ENCODE data around the gene NR4A3. TPM values are rescaled to one million over a fixed set of nuclear protein-coding genes. Genes with fewer than 3 reads are reported as not detected.

NR4A3 gene
- total RNA-seq, 4 donors from 2014 or later: 1.8 to 34.0 (median 3.8) TPM

DNA sequence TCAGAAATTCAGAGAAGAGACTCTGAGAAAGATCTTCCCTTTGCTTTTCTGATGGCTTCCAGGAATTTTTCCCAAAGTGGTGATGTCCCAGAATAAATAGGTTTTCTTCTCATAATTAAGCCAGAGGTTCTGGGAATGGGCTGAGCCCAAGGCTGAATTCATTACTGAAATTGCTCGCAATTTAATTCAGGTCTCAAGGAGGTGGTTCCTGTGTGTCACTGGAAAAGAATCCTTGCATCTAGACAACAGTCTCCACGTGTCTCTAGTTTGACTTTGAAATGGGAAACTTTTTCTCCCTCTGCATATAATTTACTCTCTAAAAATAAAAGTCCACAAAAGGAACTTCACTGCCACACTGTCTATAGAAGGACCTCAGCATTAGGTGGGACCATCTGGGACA, 57.0 kb downstream of the NR4A3 start:
- in situ Hi-C loops (cut with MboI; ENCODE audit: low sequenced_read_pairs in 4 of 4): no loop called here
- Histone ChIP-seq H3K4me1 (no peaks in the 10 kb centered on the region), H3K36me3 (no peaks in the 10 kb centered on the region), H3K9me3 (no peaks in the 10 kb centered on the region), H3K4me3 (no peak overlapping the region), H3K27ac (no peak overlapping the region), H3K27me3 (no peaks in the 10 kb centered on the region)
- intact Hi-C loops (cut with DNase I; ENCODE audit: low total_unique reads): no loop called here
- ATAC-seq: no peak
- TF ChIP-seq, protein P1, sequence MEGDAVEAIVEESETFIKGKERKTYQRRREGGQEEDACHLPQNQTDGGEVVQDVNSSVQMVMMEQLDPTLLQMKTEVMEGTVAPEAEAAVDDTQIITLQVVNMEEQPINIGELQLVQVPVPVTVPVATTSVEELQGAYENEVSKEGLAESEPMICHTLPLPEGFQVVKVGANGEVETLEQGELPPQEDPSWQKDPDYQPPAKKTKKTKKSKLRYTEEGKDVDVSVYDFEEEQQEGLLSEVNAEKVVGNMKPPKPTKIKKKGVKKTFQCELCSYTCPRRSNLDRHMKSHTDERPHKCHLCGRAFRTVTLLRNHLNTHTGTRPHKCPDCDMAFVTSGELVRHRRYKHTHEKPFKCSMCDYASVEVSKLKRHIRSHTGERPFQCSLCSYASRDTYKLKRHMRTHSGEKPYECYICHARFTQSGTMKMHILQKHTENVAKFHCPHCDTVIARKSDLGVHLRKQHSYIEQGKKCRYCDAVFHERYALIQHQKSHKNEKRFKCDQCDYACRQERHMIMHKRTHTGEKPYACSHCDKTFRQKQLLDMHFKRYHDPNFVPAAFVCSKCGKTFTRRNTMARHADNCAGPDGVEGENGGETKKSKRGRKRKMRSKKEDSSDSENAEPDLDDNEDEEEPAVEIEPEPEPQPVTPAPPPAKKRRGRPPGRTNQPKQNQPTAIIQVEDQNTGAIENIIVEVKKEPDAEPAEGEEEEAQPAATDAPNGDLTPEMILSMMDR (IDR thresholded peaks at IDR 0.05 in 4 of 5, conservative IDR thresholded peaks at IDR 0.05 in 1 of 5): no peak
- TF ChIP-seq POLR2A (IDR thresholded peaks at IDR 0.05): no peak
- DNase-seq: no peak

DNA sequence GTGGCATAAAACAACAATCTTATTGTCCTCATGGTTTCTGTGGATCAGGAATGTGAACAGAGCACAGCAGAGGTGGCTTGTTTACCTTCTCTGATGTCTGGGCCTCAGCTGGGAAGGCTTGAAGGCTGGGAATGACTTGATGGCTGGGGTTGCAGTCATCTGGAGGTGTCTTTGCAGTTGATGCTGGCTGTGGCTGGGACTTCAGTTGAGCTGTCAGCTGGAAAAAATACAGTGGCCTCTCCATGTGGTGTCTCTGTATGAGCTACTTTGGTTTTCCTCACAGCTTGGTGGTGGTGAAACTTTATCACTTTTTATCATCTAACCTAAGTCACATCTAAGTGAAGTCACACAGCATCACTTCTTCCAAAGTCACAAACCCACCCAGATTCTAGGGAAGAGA, 60.1 kb downstream of the NR4A3 start:
- intact Hi-C loops (cut with DNase I; ENCODE audit: low total_unique reads) (no loop called here), in situ Hi-C loops (cut with MboI; ENCODE audit: low sequenced_read_pairs in 4 of 4) (no loop called here)

DNA sequence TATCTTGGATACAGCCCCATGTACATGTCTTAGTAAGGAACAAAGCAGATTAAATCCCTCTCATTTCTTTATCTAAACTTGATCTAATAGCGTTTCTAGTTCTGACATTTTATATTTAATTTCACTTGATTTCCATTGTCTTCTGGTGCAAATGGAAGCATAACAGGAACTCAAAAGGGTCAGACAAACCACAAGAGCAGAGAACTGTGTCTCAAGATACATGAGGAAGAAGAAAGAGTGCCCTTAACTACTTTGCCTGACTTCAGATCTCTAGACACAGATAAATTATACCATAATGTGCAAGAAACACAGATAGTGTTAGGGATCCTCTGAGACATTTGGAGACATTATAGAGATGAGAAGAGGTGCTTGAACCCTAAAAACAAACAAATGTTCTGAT, 64.1 kb downstream of the NR4A3 start:
- H3K4me1 ChIP-seq: no peaks in the 10 kb centered on the region
- intact Hi-C loops (cut with DNase I; ENCODE audit: low total_unique reads) (no loop called here), in situ Hi-C loops (cut with MboI; ENCODE audit: low sequenced_read_pairs in 4 of 4) (no loop called here)
- TF ChIP-seq, protein P1 (IDR thresholded peaks at IDR 0.05 in 4 of 5, conservative IDR thresholded peaks at IDR 0.05 in 1 of 5): no peak
- TF ChIP-seq POLR2A (IDR thresholded peaks at IDR 0.05): no peak
- no peaks in the 10 kb centered on the region for H3K27me3 ChIP-seq
- no peaks in the 10 kb centered on the region for H3K9me3 ChIP-seq
- H3K27ac ChIP-seq: no peak overlapping the region
- DNase-seq: no peak
- no peak for ATAC-seq
- H3K36me3 ChIP-seq: no peaks in the 10 kb centered on the region
- no peak overlapping the region for H3K4me3 ChIP-seq

More for the DNA sequence above, 60.1 kb downstream of the NR4A3 start:
- no peak overlapping the region for H3K4me3 ChIP-seq
- no peaks in the 10 kb centered on the region for H3K36me3 ChIP-seq
- no peak for DNase-seq
- no peaks in the 10 kb centered on the region for H3K9me3 ChIP-seq
- no peaks in the 10 kb centered on the region for H3K4me1 ChIP-seq
- TF ChIP-seq, protein P1 (IDR thresholded peaks at IDR 0.05 in 4 of 5, conservative IDR thresholded peaks at IDR 0.05 in 1 of 5): no peak
- no peak for TF ChIP-seq POLR2A (IDR thresholded peaks at IDR 0.05)
- no peak overlapping the region for H3K27ac ChIP-seq
- ATAC-seq: no peak
- no peaks in the 10 kb centered on the region for H3K27me3 ChIP-seq

DNA sequence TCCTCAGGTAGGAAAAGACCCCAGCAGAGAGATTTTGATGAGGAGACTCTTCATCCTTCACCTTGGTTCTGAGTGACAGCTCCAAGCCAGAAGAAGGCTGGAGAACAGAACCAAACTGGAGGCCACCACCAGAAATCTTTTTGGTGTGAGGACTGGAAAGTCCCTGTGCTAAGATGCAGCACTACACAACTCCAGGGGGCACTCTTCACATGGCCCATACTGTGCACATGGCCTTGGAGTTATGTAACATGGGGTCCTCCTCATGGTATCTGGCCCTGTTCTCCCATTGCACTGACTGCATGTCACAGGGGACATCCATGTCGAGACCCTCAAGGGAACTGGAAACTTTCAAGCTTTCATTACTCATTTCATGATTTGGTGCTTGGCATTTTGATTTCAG, 67.4 kb downstream of the NR4A3 start:
- Histone ChIP-seq H3K4me3 (no peak overlapping the region), H3K9me3 (no peaks in the 10 kb centered on the region), H3K27me3 (no peaks in the 10 kb centered on the region), H3K27ac (no peak overlapping the region), H3K36me3 (no peaks in the 10 kb centered on the region), H3K4me1 (no peaks in the 10 kb centered on the region)
- TF ChIP-seq, protein P1 (IDR thresholded peaks at IDR 0.05 in 4 of 5, conservative IDR thresholded peaks at IDR 0.05 in 1 of 5): no peak
- TF ChIP-seq POLR2A (IDR thresholded peaks at IDR 0.05): no peak
- intact Hi-C loops (cut with DNase I; ENCODE audit: low total_unique reads): no loop called here
- in situ Hi-C loops (cut with MboI; ENCODE audit: low sequenced_read_pairs in 4 of 4): no loop called here
- ATAC-seq (no peak), DNase-seq (no peak)

DNA sequence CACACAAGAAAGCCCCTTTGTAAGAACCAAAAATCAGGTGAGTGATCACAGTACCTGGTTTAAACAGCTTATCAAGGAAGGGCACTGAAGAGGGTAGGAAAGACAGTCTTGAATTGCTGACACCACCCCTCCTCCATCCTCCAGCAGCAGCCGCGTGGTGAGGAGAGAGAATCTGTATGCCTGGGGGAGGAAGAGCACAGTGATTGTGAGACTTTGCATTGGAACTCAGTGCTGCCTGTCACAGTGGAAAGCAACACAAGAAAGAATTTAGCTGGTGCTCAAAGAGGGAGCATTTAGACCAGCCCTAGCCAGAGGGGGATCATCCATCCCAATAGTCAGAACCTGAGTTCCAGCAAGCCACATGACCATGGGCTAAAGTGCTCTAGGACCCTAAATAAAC, 73.1 kb downstream of the NR4A3 start:
- no peak for TF ChIP-seq POLR2A (IDR thresholded peaks at IDR 0.05)
- TF ChIP-seq, protein P1 (IDR thresholded peaks at IDR 0.05 in 4 of 5, conservative IDR thresholded peaks at IDR 0.05 in 1 of 5): no peak
- no peaks in the 10 kb centered on the region for H3K27me3 ChIP-seq
- ATAC-seq: no peak
- no peaks in the 10 kb centered on the region for H3K36me3 ChIP-seq
- DNase-seq: no peak
- no peaks in the 10 kb centered on the region for H3K9me3 ChIP-seq
- intact Hi-C loops (cut with DNase I; ENCODE audit: low total_unique reads) (no loop called here), in situ Hi-C loops (cut with MboI; ENCODE audit: low sequenced_read_pairs in 4 of 4) (no loop called here)
- H3K4me3 ChIP-seq: no peak overlapping the region
- no peaks in the 10 kb centered on the region for H3K4me1 ChIP-seq
- H3K27ac ChIP-seq: no peak overlapping the region

Data from gastrocnemius medialis (tissue), 4 donors.